Measurements from ENCODE around the gene TOLLIP. TPM values are rescaled to one million over a fixed set of nuclear protein-coding genes. Genes with fewer than 3 reads are reported as not detected.
"Not testable (repeated sequence)": the region's sequence is repeated elsewhere in the genome, so short reads cannot be mapped to it uniquely, and the experiment has no call there.

TOLLIP gene
- total RNA-seq = 100 to 1,000 TPM in 1 of 4 donors, 10 to 100 TPM in 3; 53.0 to 106 (median 63.6) TPM

GRCh38 chr11:1309498-1310317 is at the start of gene TOLLIP:
Gene TOLLIP (minus strand): TSS chr11:1309632. CDS start chr11:1309498, 134 bp downstream.
- H3K27me3 ChIP-seq = no peaks in the 10 kb centered on the region
- peaks cover 38 to 58% (median 44%) of the 10 kb centered on the region in 3 donors for H3K4me1 ChIP-seq
- TF ChIP-seq CTCF (IDR thresholded peaks at IDR 0.05) = peak in 5 of 6 experiments; percentile 3 to 75 (median 19)
- peak in 3 of 4 donors; percentile 76 to 93 (median 86) for TF ChIP-seq POLR2A (IDR thresholded peaks at IDR 0.05)
- peak within 1 kb of the TSS; percentile 86 to 99 (median 96) for H3K4me3 ChIP-seq
- peaks cover 0 to 11% (median 4%) of the 10 kb centered on the region in 3 donors for H3K9me3 ChIP-seq
- intact Hi-C loops (cut with DNase I) = no loop called here
- H3K36me3 ChIP-seq = peaks cover 0 to 14% (median 0%) of the 10 kb centered on the region in 3 donors
- H3K27ac ChIP-seq = peak within 1 kb of the TSS; percentile 92 to 99 (median 96)
- peak; percentile 69 for DNase-seq
- 0% methylated on average over 25 to 35 of the region's 97 CpGs for WGBS, 2 donors

GRCh38 chr11:1358931-1359330 is 49.5 kb upstream of the TOLLIP start:
- DNase-seq; intact Hi-C loops (cut with DNase I); H3K4me1 ChIP-seq; H3K27ac ChIP-seq; H3K9me3 ChIP-seq; H3K36me3 ChIP-seq; H3K4me3 ChIP-seq: not testable (repeated sequence)
- H3K27me3 ChIP-seq = peaks cover 0 to 33% (median 0%) of the 10 kb centered on the region in 4 donors
- WGBS, 2 donors = 87 to 89% methylated on average over 13 to 17 of the region's 17 CpGs

GRCh38 chr11:1358286-1358685 is 48.9 kb upstream of the TOLLIP start:
- Histone ChIP-seq H3K4me3 (no peak overlapping the region), H3K27ac (no peak overlapping the region), H3K4me1 (no peaks in the 10 kb centered on the region), H3K36me3 (no peaks in the 10 kb centered on the region), H3K9me3 (no peaks in the 10 kb centered on the region), H3K27me3 (peaks cover 0 to 39% (median 0%) of the 10 kb centered on the region in 4 donors)
- TF ChIP-seq CTCF (IDR thresholded peaks at IDR 0.05) = no peak
- no peak for TF ChIP-seq POLR2A (IDR thresholded peaks at IDR 0.05)
- WGBS, 2 donors = 51% methylated on average over 5 of the region's 16 CpGs; no CpG with 5 or more reads in 1 of the 2 donors
- intact Hi-C loops (cut with DNase I) = no loop called here
- no peak for DNase-seq

GRCh38 chr11:1356478-1356960 is 47.1 kb upstream of the TOLLIP start:
- intact Hi-C loops (cut with DNase I) = no loop called here
- WGBS, 2 donors = 87 to 88% methylated on average over 13 of the region's 13 CpGs

GRCh38 chr11:1356007-1356435 is 46.6 kb upstream of the TOLLIP start:
- Histone ChIP-seq H3K27me3 (peaks cover 0 to 35% (median 0%) of the 10 kb centered on the region in 4 donors), H3K4me3 (no peak overlapping the region), H3K27ac (no peak overlapping the region), H3K36me3 (no peaks in the 10 kb centered on the region), H3K4me1 (no peaks in the 10 kb centered on the region), H3K9me3 (no peaks in the 10 kb centered on the region)
- no peak for DNase-seq
- intact Hi-C loops (cut with DNase I) = no loop called here
- TF ChIP-seq CTCF (IDR thresholded peaks at IDR 0.05) (no peak), POLR2A (IDR thresholded peaks at IDR 0.05) (no peak)
- WGBS, 2 donors = 26 to 49% methylated on average over 14 of the region's 14 CpGs

More at GRCh38 chr11:1356478-1356960, 47.1 kb upstream of the TOLLIP start:
- Histone ChIP-seq H3K4me1 (no peaks in the 10 kb centered on the region), H3K27me3 (peaks cover 0 to 40% (median 0%) of the 10 kb centered on the region in 4 donors), H3K27ac (no peak overlapping the region), H3K36me3 (no peaks in the 10 kb centered on the region), H3K4me3 (no peak overlapping the region), H3K9me3 (no peaks in the 10 kb centered on the region)
- TF ChIP-seq POLR2A (IDR thresholded peaks at IDR 0.05) (no peak), CTCF (IDR thresholded peaks at IDR 0.05) (no peak)
- DNase-seq = no peak

Data from esophagus squamous epithelium (tissue), 5 donors.